GM10248 (cell line): ENCODE results near the gene SH3PXD2A.

ENCODE experiments used
- CTCF ChIA-PET: fragments of 300-600 bp; sonication (Branson Sonifier 250); formaldehyde crosslinking; extraction: SDS; loops from one replicate; lab custom pipeline; 2021; ENCODE audit warnings: antibody characterized with exemption; lab: Yijun Ruan, JAX
- POLR2A ChIA-PET: fragments of 350-650 bp; sonication (Branson Sonifier 250); formaldehyde crosslinking; extraction: SDS; loops from one replicate; lab custom pipeline; 2020; ENCODE audit warnings: antibody characterized with exemption; lab: Yijun Ruan, JAX
- DNase-seq: peaks from one replicate; pipeline ENCODE4 v3.0.0; 2012; ENCODE audit errors: extremely low spot score
- TF ChIP-seq, protein P1 (sequence below): IDR thresholded peaks from 2 replicates; pipeline ENCODE4 v1.5.1; 2012; ENCODE audit warnings: mild to moderate bottlenecking, low read depth; ENCODE audit errors: extremely low read depth, missing control alignments, control extremely low read depth

The SH3PXD2A gene

DNA sequence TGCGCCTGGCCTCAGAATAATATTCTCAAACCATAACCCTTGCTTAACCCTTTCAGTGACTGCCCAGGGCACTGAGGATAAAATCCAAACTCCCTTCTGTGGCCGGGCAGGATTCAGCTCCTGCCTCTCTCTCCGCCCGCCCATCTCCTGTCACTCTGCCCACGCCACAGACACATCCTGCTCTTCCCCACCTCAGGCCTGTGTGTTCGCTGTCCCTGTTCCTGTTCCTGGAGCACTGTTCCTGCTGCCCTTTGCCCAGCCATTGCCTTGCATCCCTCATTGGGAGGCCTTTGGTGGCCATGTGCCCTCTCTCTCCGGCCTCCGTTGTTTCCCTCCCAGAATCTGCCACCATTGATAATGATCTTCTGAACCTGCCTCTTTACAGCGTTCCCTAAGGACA lies 108.8 kb downstream of the SH3PXD2A start:
- TF ChIP-seq, protein P1, sequence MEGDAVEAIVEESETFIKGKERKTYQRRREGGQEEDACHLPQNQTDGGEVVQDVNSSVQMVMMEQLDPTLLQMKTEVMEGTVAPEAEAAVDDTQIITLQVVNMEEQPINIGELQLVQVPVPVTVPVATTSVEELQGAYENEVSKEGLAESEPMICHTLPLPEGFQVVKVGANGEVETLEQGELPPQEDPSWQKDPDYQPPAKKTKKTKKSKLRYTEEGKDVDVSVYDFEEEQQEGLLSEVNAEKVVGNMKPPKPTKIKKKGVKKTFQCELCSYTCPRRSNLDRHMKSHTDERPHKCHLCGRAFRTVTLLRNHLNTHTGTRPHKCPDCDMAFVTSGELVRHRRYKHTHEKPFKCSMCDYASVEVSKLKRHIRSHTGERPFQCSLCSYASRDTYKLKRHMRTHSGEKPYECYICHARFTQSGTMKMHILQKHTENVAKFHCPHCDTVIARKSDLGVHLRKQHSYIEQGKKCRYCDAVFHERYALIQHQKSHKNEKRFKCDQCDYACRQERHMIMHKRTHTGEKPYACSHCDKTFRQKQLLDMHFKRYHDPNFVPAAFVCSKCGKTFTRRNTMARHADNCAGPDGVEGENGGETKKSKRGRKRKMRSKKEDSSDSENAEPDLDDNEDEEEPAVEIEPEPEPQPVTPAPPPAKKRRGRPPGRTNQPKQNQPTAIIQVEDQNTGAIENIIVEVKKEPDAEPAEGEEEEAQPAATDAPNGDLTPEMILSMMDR = no peak
- POLR2A ChIA-PET = no interaction called here
- DNase-seq = no peak
- CTCF ChIA-PET = interaction anchor here (1.1 to 1.3 kb wide), 2 partner anchors 26 to 33 kb away, joined by 3 to 5 read pairs; no protein-coding TSS in a partner anchor

DNA sequence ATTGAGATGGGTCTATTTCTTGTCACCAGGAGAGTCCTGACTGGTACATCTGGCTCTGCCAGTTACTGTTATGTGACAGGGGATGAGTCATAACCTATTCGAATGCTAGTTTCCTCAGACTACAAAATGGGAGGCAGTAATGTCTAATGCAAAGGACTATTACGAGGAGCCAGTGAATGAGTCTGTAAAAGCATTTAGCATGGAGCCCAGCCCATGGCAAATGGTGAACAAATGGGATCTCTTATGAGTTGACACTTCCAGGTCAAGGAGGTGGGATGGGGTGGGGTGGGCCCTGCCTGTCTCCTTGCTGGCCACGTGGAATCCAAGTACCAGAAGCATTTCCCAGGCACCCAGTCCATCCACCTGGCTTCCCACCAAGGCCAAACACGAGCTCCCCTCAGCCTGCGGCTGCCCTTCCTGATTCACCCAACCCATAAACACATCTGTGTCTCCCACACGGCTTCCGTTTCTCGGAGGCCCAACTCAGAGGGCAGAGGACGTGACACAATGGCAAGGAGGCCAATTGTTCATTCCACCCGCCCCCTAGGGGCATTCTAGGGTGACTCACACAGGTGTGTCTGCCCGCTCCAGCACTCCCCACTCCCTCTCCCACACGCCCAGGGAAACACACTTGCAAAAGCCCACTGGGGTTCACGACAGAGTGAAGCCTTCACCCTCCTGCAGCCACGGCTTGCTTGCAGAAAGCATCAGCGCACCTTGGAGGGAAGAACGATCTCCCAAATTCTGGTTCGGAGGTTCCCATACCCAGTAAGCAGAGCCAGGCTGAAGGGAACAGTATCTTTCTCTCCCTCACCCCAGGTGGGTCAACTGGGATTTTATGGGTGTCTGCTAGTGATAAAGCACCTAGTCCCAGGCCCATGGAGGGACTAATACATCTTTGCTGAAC lies 109.8 kb downstream of the SH3PXD2A start:
- CTCF ChIA-PET = interaction anchor here (1.1 kb wide), 1 partner anchor 27 kb away, joined by 3 read pairs; no protein-coding TSS in a partner anchor
- DNase-seq = no peak
- POLR2A ChIA-PET = no interaction called here
- TF ChIP-seq, protein P1 = no peak

DNA sequence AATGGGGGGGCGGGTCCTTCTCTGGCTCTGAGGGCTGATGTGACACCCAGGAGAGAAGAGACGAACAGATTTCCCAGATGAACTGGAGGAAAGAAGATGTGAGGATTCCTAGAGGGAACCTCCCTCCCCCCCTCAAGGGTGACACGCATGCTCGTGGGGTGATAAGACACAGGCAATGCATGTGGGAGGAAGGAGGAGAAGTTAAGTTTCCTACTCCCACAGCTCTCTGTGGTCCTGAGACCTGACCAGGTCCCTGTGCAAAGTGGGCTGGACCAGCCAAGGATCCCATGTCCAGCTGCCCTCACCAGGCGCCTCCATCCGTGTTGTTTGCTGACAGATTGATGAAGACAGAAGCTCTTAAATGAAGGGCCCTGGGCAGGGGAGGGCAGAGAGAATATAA lies 112.6 kb downstream of the SH3PXD2A start:
- ChIA-PET POLR2A (no interaction called here), CTCF (interaction anchor here (1.1 to 1.7 kb wide), 3 partner anchors 9 to 142 kb away, joined by 3 to 4 read pairs (median 3); no protein-coding TSS in a partner anchor)
- DNase-seq = no peak
- TF ChIP-seq, protein P1 = no peak

DNA sequence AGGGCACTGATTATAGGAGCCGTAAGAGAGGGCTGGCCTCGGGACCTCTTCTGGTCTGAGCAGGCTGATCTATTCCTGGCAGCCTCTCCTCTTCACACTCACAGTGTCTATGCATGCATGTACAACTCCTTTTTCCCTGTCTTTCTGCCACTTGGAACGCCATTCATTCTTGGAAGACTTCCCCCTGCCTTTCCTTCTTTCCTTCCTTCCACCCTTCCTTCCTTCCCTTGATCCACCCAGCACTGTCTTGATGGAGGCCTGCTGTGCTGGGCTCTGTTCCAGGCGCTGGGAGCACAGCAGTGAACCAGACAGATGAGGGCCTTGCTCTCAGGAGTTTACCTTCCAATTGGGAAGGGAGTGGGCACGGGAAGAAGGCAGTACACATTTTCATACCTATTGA lies 114.8 kb downstream of the SH3PXD2A start:
- DNase-seq = no peak
- POLR2A ChIA-PET = no interaction called here
- CTCF ChIA-PET = interaction anchor here (1.1 kb wide), 1 partner anchor 13 kb away, joined by 3 read pairs; no protein-coding TSS in a partner anchor
- TF ChIP-seq, protein P1 = no peak

DNA sequence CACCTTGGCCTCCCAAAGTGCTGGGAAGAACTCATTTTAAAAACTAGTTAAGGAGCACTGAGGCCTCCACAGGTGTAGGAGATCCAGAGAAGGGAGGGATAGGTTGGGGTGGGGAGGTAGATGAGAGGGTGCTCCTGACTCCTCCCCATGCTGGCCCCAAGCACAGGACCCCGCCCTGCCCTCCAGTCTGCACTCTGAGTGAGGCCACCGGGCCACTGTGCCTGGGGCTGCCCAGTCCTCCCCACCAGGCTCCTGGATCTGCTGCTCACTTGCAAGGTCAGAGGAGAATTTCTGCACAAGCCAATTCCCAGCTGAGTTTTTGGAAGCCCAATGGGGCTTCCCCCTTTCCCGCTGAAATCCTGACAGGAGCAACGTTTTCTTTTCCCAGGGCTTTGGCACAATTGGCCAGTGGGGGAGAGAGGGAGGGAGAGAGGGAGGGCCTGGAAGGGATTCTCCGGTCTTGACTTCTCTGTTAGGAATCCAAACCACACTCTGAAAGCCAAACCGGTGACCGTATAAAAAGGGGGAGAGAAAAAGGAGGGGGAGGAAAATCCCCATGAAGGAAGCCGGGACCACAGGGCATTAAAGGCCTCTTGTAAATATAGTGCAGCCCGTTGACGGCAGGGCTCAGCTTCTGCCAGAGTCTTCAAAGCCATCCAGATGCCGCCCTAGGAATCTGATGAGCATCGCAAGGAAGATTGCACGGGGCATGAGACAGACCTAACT lies 116.2 kb downstream of the SH3PXD2A start:
- no peak for DNase-seq
- ChIA-PET CTCF (interaction anchor here (0.7 to 3.2 kb wide), 4 partner anchors 10 to 14 kb away, joined by 3 to 11 read pairs (median 4); no protein-coding TSS in a partner anchor), POLR2A (no interaction called here)
- TF ChIP-seq, protein P1 = no peak

DNA sequence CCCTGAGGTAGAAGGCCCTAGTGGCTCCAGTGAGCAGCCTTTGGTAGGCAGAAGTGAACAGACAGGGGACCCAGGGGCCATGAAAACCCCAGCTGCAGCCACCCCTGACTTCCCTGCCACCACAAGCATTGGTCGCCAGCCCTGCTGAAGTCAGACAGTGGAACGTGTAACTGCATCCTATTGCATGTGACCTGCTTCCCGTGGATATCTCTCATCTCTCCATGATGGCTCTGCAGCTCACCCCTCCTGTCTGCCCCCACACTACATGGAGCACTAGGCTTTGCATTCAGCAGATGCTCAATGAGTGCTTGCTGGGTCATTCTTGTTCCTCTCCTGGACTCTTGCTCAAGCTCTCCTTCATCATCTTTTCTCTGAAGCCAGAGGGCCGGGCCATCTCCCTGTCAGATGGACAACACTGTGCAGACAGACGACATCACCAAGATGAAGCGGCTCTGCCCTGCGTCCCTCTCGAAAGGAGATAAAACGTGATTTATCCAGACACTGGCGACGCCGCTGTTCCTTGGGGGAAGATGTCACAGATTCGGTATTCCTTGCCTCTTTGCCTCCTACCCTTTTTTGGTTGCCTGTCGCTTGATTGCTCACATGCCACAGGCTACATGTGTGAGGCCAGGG lies 117.5 kb downstream of the SH3PXD2A start:
- POLR2A ChIA-PET = no interaction called here

More for the DNA sequence above, 117.5 kb downstream of the SH3PXD2A start:
- DNase-seq = no peak
- CTCF ChIA-PET = interaction anchor here (1.2 to 3.2 kb wide), 4 partner anchors 10 to 41 kb away, joined by 3 to 11 read pairs (median 4); no protein-coding TSS in a partner anchor
- TF ChIP-seq, protein P1 = no peak
